HepG2 (cell line): ENCODE results near the gene ZNF341. TPM values are rescaled to one million over a fixed set of nuclear protein-coding genes. Genes with fewer than 3 reads are reported as not detected.

ENCODE experiments used
- ATAC-seq: fragments of 200-7000 bp; cut with Tn5 transposase; 3 replicates; pipeline ENCODE4 v1.9.1; 2020; ENCODE audit warnings: mild to moderate bottlenecking, moderate library complexity
- BruUV-seq: library from RNA; stranded (reverse); fragments of 400-500 nt; replicated peaks from 2 replicates; lab custom pipeline; 2021; lab: Mats Ljungman, UMichigan
- CTCF ChIA-PET: fragments of 300-600 bp; formaldehyde crosslinking; extraction: SDS; loops from one replicate; lab custom pipeline; 2021; ENCODE audit warnings: low total read pairs, inconsistent platforms, low intra/inter-chr PET ratio; lab: Yijun Ruan, JAX
- POLR2A ChIA-PET: fragments of 350-600 bp; sonication (Branson Sonifier 250); formaldehyde crosslinking; loops from one replicate; lab custom pipeline; 2020; ENCODE audit warnings: antibody characterized with exemption, inconsistent platforms; lab: Yijun Ruan, JAX
- DNase-seq: peaks from one replicate; pipeline ENCODE4 v3.0.0-alpha.2; 2015; ENCODE audit warnings: low spot score
- FAIRE-seq: peaks from 3 replicates; lab custom pipeline; 2011; peaks lifted over from hg19 to GRCh38; lab: Jason Lieb, UNC
- H2AFZ ChIP-seq: one replicate; pipeline ENCODE4 v1.6.1; 2011; ENCODE audit warnings: low read length, inconsistent platforms
- H3K27ac ChIP-seq: fragments of 300-600 bp; 3 replicates; pipeline ENCODE4 v1.8.0; 2011; ENCODE audit warnings: mixed run types, mild to moderate bottlenecking, mixed read lengths, low read length, inconsistent platforms; ENCODE audit not compliant: insufficient read depth; ENCODE audit errors: extremely low read length
- H3K27me3 ChIP-seq, 2 experiments: fragments of 200-600 bp in 1 of 2; 2 replicates in 1 of 2; 3 replicates in 1 of 2; pipeline versions ENCODE4 v1.6.0 to v1.8.0; 2011; ENCODE audit warnings: low read length in 2 of 2, mild to moderate bottlenecking in 2 of 2, moderate library complexity in 2 of 2, inconsistent platforms in 1 of 2; ENCODE audit not compliant: insufficient read depth in 2 of 2, control insufficient read depth in 1 of 2
- H3K36me3 ChIP-seq, 2 experiments: fragments of 200-600 bp in 1 of 2; replicated peaks in 1 of 2; 2 replicates in 1 of 2; 3 replicates in 1 of 2; pipeline versions ENCODE4 v1.5.1 to v1.8.0; 2011; ENCODE audit warnings: low read length in 2 of 2, inconsistent platforms in 1 of 2; ENCODE audit not compliant: insufficient read depth in 2 of 2, control insufficient read depth in 1 of 2
- H3K4me1 ChIP-seq: 2 replicates; pipeline ENCODE4 v1.5.1; 2012; ENCODE audit warnings: low read length, inconsistent platforms; ENCODE audit not compliant: insufficient read depth
- H3K4me2 ChIP-seq: 2 replicates; pipeline ENCODE4 v1.6.0; 2011; ENCODE audit warnings: low read depth, low read length, inconsistent platforms
- H3K4me3 ChIP-seq, 3 experiments: fragments of 200-600 bp in 1 of 3; sonication (generic), shearing (Covaris generic) in 1 of 3; replicated peaks in 1 of 3; 2 replicates each; pipeline ENCODE4 v1.5.1; 2011 to 2016; ENCODE audit warnings: low read length in 3 of 3, inconsistent platforms in 2 of 3, low read depth in 2 of 3, mild to moderate bottlenecking in 2 of 3, control low read depth in 1 of 3, mixed read lengths in 1 of 3; ENCODE audit not compliant: insufficient read depth in 1 of 3
- H3K79me2 ChIP-seq: one replicate; pipeline ENCODE4 v1.6.1; 2011; ENCODE audit warnings: low read length, inconsistent platforms; ENCODE audit not compliant: insufficient read depth
- H3K9ac ChIP-seq: 2 replicates; pipeline ENCODE4 v1.6.0; 2011; ENCODE audit warnings: mild to moderate bottlenecking, low read depth, low read length, inconsistent platforms; ENCODE audit not compliant: insufficient read depth
- H3K9me3 ChIP-seq: 2 replicates; pipeline ENCODE4 v1.5.1; 2012; ENCODE audit warnings: mild to moderate bottlenecking, low read length
- H4K20me1 ChIP-seq: 2 replicates; pipeline ENCODE4 v1.6.0; 2011; ENCODE audit warnings: inconsistent platforms, mild to moderate bottlenecking, low read length, moderate library complexity; ENCODE audit not compliant: insufficient read depth
- CHD2 ChIP-seq: IDR thresholded peaks from 2 replicates; pipeline ENCODE4 v1.6.1; 2011; ENCODE audit warnings: low read depth, low read length, improper control_type of control experiment
- ZNF674 ChIP-seq: sonication (generic); formaldehyde crosslinking; IDR thresholded peaks from 2 replicates; pipeline ENCODE4 v1.5.0; 2020; ENCODE audit warnings: low read depth, mild to moderate bottlenecking, missing genetic modification reagents
- WGBS: methylation state at CpG from one replicate; pipeline ENCODE4 v1.1.6; 2017; ENCODE audit warnings: low lambda C conversion rate; 5-methylcytosine and 5-hydroxymethylcytosine counted together
- in situ Hi-C: cut with HindIII; loops from 2 replicates; pipeline ENCODE4 v1.10.0; 2017; ENCODE audit warnings: low pct_unique_long_range_greater_than_20kb; ENCODE audit not compliant: extremely low pct_ligation_motif_present
- intact Hi-C: fragments of 100-400 bp; cut with micrococcal nuclease; formaldehyde crosslinking; loops from one replicate; pipeline ENCODE4 v1.10.0; 2022; ENCODE audit not compliant: unreplicated experiment
- polyA plus RNA-seq, 8 experiments: library from polyadenylated mRNA; depleted of rRNA in 3 of 8; stranded (reverse) in 7 of 8; unstranded in 1 of 8; fragments of >200 nt; fragmentation: Illumina TruSeq in 4 of 8; extraction: Trizol in 4 of 8; gene quantifications; 2 replicates each; pipeline versions ENCODE4 v1.2.1 to v1.2.3, GENCODE V29; 2011 to 2016; ENCODE audit warnings: low read depth in 4 of 8, missing spikeins in 1 of 8, mixed read lengths in 1 of 8; ENCODE audit not compliant: insufficient read depth in 1 of 8
- total RNA-seq, 5 experiments: library from RNA; depleted of rRNA; stranded (reverse); fragments of >200 nt; fragmentation: Illumina TruSeq; extraction: Trizol; gene quantifications; 2 replicates each; pipeline ENCODE4 v1.2.3, GENCODE V29; 2016; ENCODE audit warnings: low read depth in 1 of 5
- TF ChIP-seq, protein P1 (sequence below): IDR thresholded peaks from 2 replicates; pipeline ENCODE4 v1.6.1; 2018; ENCODE audit warnings: missing genetic modification reagents, mild to moderate bottlenecking, missing compliant biosample characterization

The ZNF341 gene
- total and polyA plus RNA-seq, 2 of the 13 experiments (the other 11 are each of a cell fraction or from before 2014, with no cell fraction given), result 1.1 to 2.2 TPM

DNA sequence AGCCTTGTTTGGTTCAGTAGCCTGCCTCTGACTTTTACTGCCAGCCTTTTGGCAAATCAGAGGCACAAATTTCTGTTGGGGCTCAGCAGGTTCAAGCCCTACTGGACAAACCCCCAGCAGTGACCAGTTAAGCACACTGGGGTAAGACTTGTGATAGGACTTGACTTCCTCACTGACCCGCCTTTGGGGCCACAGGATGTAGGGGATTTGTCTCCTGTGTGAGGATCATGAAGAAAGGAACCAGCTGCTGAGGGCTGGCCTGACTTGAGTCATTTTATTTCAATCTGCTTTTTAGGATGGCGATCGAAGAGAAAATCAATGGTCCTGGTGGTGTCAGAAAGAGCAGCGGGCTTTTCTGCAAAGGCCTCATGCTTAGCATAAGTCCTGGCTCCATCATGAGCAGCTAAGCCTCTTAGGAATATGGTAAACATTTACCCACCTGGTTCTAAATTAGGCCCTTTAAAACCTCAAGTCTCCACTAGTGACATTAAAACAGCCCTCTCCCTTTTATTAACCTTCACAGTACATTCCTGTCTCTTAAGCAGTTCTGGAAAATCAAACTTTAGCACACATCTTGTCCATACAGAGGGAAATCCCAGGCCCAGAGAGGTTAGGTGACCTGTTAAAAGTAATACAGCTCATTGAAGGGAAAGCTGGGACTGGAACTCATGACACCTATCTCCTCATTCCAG, 96.0 kb downstream of the ZNF341 start (continued):
- TF ChIP-seq, protein P1, sequence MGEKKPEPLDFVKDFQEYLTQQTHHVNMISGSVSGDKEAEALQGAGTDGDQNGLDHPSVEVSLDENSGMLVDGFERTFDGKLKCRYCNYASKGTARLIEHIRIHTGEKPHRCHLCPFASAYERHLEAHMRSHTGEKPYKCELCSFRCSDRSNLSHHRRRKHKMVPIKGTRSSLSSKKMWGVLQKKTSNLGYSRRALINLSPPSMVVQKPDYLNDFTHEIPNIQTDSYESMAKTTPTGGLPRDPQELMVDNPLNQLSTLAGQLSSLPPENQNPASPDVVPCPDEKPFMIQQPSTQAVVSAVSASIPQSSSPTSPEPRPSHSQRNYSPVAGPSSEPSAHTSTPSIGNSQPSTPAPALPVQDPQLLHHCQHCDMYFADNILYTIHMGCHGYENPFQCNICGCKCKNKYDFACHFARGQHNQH (CRISPR knock-in tag), result no peak
- TF ChIP-seq ZNF674 (CRISPR knock-in tag), result no peak

DNA sequence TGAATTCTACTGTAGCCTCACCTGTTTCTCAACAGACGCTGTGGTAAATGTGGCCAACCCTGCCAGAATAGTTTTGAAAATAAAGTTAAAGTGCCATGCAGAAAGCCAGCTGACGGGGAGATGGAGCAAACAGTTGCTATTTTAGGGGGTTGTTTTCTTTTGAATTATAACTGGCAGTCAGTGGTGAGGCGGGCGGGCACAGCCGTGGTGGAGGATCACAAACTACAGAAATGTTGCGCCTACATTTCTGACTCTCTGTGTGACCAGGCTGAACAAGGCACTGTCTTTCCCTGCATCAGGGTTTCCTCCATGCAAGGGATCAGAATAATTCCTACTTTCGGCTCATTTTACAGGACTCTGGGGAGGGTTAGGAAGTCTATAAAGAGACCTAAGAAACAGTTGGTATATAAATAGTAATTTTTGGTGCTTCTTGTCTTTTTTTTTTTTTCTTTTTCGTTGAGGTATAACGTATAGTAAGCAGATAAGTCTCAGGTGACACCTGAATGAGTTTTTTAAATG, 96.6 kb downstream of the ZNF341 start:
- Histone ChIP-seq H3K9ac (no peak overlapping the region), H3K9me3 (no peaks in the 10 kb centered on the region), H3K4me3 (no peak overlapping the region), H3K4me2 (no peak overlapping the region), H3K27me3 (no peaks in the 10 kb centered on the region), H4K20me1 (peaks cover 34% of the 10 kb centered on the region), H3K79me2 (peaks cover 66% of the 10 kb centered on the region), H3K4me1 (peaks cover 60% of the 10 kb centered on the region), H2AFZ (no peak overlapping the region), H3K27ac (no peak overlapping the region), H3K36me3 (peaks cover 5 to 12% of the 10 kb centered on the region in 2 experiments; a peak in 3 of 5 replicates)
- ATAC-seq, result no peak
- intact Hi-C loops, result loop anchor here (10.0 kb wide), 1 partner anchor 76 kb away; no protein-coding TSS in a partner anchor
- no TSS peak for BruUV-seq
- 94% methylated on average over 9 of the region's 9 CpGs for WGBS
- TF ChIP-seq CHD2, result no peak
- CTCF ChIA-PET, result no interaction called here
- no peak for FAIRE-seq
- POLR2A ChIA-PET, result interaction anchor here (7.1 kb wide), 1 partner anchor 16 kb away, joined by 140 read pairs; the partner anchor contains the start of gene CHMP4B
- in situ Hi-C loops, result no loop called here
- DNase-seq, result no peak
